IPS DF 6.9 (cell line): ENCODE results near the gene OSBPL2.

Source experiments
- DNase-seq: peaks from one replicate; pipeline ENCODE4 v3.0.0-alpha.2; 2013; ENCODE audit warnings: low read depth, low spot score
- H3K27ac ChIP-seq: one replicate; pipeline ENCODE4 v1.5.1; 2013; ENCODE audit warnings: low read length, control low read depth
- H3K27me3 ChIP-seq: 2 replicates; pipeline ENCODE4 v1.6.1; 2013; ENCODE audit warnings: mild to moderate bottlenecking, low read length; ENCODE audit not compliant: control insufficient read depth, insufficient read depth
- H3K36me3 ChIP-seq: 2 replicates; pipeline ENCODE4 v1.6.1; 2013; ENCODE audit warnings: low read length; ENCODE audit not compliant: control insufficient read depth, insufficient read depth
- H3K4me1 ChIP-seq: 2 replicates; pipeline ENCODE4 v1.6.1; 2013; ENCODE audit warnings: low read length; ENCODE audit not compliant: control insufficient read depth, insufficient read depth
- H3K4me3 ChIP-seq: 2 replicates; pipeline ENCODE4 v1.5.1; 2013; ENCODE audit warnings: mild to moderate bottlenecking, low read length
- H3K9me3 ChIP-seq: 2 replicates; pipeline ENCODE4 v1.6.1; 2013; ENCODE audit warnings: low read length, inconsistent platforms; ENCODE audit not compliant: control insufficient read depth, insufficient read depth
- WGBS: extraction: QIAGEN DNeasy Blood & Tissue Kit; methylation state at CpG from one replicate; pipeline ENCODE4 v1.1.7; 2013; ENCODE audit warnings: mixed read lengths, missing lambda C conversion rate; ENCODE audit not compliant: insufficient read length, insufficient coverage; 5-methylcytosine and 5-hydroxymethylcytosine counted together

Gene OSBPL2

GRCh38 chr20:62222266-62222850 is 16.0 kb upstream of the OSBPL2 start:
- peaks cover 13% of the 10 kb centered on the region for H3K4me1 ChIP-seq
- WGBS = no CpG with 5 or more reads among the region's 18 CpGs
- no peak for DNase-seq
- H3K27ac ChIP-seq = no peak overlapping the region
- H3K27me3 ChIP-seq = peaks cover 26% of the 10 kb centered on the region; the same call in 1 of the 2 replicates
- H3K9me3 ChIP-seq = no peaks in the 10 kb centered on the region
- no peak overlapping the region for H3K4me3 ChIP-seq
- H3K36me3 ChIP-seq = no peaks in the 10 kb centered on the region

GRCh38 chr20:62222972-62223371 is 15.3 kb upstream of the OSBPL2 start:
- no CpG with 5 or more reads among the region's 13 CpGs for WGBS
- Histone ChIP-seq H3K27ac (no peak overlapping the region), H3K27me3 (peaks cover 22% of the 10 kb centered on the region; the same call in 1 of the 2 replicates)

DNA sequence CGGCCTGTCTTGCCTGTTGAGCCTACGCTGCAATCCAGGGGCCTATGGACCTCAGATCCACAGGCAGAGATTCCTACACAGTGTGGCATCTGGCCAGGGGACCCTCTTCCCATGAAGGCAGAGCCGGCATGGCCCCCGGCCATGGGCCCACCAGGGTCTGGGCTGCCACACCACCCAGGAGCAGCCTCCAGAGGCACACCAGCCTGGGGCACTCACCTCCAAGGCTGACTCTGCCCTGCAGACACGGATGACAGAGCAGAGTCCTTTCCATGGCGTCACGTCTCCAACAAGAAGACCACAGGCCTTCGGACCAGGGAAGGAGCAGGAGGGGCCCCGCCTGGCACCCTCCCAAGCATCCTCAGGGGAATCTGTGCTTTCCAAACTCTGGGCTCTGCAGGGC is 14.8 kb upstream of the OSBPL2 start:
- peaks cover 13% of the 10 kb centered on the region for H3K4me1 ChIP-seq
- DNase-seq = no peak
- no peak overlapping the region for H3K4me3 ChIP-seq
- H3K36me3 ChIP-seq = no peaks in the 10 kb centered on the region
- no CpG with 5 or more reads among the region's 9 CpGs for WGBS
- H3K9me3 ChIP-seq = no peaks in the 10 kb centered on the region
- H3K27ac ChIP-seq = no peak overlapping the region
- peaks cover 16% of the 10 kb centered on the region; the same call in 1 of the 2 replicates for H3K27me3 ChIP-seq

More at GRCh38 chr20:62222972-62223371, 15.3 kb upstream of the OSBPL2 start:
- no peak for DNase-seq
- Histone ChIP-seq H3K4me1 (peaks cover 15% of the 10 kb centered on the region), H3K36me3 (no peaks in the 10 kb centered on the region), H3K9me3 (no peaks in the 10 kb centered on the region), H3K4me3 (no peak overlapping the region)

DNA sequence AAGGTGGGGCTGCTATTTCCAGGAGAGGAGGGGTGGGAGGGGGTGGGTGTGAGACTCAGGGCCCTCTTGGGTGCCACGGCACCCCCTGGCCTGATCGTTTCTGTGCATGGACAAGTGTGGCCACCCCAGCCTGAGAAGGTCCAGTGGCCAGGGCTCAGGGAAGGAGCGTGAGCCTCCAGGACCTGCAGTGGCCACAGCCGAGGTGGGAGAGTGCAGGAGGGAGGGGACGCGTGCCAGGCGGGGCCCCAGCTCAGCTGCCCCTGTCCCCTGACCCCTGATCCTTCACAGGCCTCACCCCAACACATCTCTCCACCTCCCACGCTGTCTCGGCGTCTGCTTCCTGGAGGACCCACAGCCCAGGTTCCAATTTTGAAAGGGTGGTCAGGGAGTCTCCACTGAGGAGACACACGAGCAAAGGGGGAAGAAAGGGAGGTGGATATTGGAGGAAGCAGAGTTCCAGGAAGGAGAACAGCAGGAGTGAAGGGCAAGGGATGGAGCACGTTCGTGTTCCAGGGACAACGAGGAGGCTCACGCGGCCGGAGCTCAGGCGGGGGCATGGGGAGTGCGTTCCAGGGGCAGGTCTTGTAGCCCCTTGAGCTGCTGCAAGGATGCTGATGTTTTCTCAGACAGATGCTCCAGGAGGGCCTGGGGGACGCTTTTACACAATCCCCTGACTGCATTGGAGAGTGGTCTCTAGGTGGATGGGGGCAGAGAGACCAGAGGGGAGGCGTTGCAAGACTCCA is 14.0 kb upstream of the OSBPL2 start:
- WGBS = no CpG with 5 or more reads among the region's 21 CpGs
- Histone ChIP-seq H3K9me3 (no peaks in the 10 kb centered on the region), H3K36me3 (no peaks in the 10 kb centered on the region), H3K27me3 (peaks cover 13% of the 10 kb centered on the region; the same call in 1 of the 2 replicates), H3K4me1 (peaks cover 11% of the 10 kb centered on the region), H3K4me3 (no peak overlapping the region), H3K27ac (no peak overlapping the region)
- DNase-seq = no peak

- DNase-seq = no peak
- no CpG with 5 or more reads among the region's 13 CpGs for WGBS
- H3K27me3 ChIP-seq = peaks cover 11% of the 10 kb centered on the region; the same call in 1 of the 2 replicates
- H3K27ac ChIP-seq = no peak overlapping the region
- no peaks in the 10 kb centered on the region for H3K9me3 ChIP-seq
- no peaks in the 10 kb centered on the region for H3K36me3 ChIP-seq
- no peak overlapping the region for H3K4me3 ChIP-seq
- H3K4me1 ChIP-seq = peaks cover 11% of the 10 kb centered on the region
These were observed 13.3 kb upstream of the OSBPL2 start for GRCh38 chr20:62225026-62225425.

DNA sequence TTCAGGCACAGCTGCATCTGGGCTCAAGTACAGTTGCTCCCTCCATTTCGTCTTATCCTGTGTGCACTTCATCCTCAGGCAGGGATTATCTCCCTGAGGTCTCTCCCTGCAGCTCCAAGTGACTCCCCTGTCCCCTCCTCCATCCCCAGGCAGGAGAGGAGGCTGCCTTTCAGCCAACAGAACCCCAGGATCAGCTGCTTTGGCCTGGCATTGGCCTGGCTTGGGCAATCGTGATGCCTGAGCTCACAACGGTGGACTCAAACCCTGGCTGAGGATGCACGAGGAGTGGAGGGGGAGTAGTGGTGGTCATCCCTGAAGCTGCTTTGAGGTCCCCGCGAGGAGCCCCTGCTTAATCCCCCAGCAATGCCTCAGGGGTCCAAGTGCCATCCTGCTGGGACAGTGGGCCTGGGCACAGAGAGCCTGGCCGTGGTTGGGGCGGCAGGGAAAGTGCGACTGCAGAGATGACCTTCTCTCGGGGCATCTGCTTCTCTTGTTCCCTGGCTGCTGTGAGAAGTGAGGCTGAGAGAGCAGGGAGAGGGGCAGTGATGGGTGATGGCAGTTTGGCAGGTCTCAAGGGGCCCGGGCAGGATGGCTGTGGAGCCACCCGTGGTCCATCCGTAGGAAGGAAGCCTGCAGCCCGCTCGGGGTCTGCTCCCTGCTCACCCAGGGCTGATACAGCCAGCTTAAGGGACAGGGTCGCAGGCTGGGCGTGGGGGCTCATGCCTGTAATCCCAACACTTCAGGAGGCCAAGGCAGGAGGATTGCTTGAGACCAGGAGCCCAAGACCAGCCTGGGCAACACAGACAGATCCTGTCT is 12.3 kb upstream of the OSBPL2 start:
- H3K27me3 ChIP-seq = peaks cover 7% of the 10 kb centered on the region; the same call in 1 of the 2 replicates
- H3K9me3 ChIP-seq = no peaks in the 10 kb centered on the region
- no peak overlapping the region for H3K27ac ChIP-seq
- no CpG with 5 or more reads among the region's 17 CpGs for WGBS
- no peaks in the 10 kb centered on the region for H3K36me3 ChIP-seq
- H3K4me1 ChIP-seq = peaks cover 7% of the 10 kb centered on the region
- no peak for DNase-seq
- no peak overlapping the region for H3K4me3 ChIP-seq

DNA sequence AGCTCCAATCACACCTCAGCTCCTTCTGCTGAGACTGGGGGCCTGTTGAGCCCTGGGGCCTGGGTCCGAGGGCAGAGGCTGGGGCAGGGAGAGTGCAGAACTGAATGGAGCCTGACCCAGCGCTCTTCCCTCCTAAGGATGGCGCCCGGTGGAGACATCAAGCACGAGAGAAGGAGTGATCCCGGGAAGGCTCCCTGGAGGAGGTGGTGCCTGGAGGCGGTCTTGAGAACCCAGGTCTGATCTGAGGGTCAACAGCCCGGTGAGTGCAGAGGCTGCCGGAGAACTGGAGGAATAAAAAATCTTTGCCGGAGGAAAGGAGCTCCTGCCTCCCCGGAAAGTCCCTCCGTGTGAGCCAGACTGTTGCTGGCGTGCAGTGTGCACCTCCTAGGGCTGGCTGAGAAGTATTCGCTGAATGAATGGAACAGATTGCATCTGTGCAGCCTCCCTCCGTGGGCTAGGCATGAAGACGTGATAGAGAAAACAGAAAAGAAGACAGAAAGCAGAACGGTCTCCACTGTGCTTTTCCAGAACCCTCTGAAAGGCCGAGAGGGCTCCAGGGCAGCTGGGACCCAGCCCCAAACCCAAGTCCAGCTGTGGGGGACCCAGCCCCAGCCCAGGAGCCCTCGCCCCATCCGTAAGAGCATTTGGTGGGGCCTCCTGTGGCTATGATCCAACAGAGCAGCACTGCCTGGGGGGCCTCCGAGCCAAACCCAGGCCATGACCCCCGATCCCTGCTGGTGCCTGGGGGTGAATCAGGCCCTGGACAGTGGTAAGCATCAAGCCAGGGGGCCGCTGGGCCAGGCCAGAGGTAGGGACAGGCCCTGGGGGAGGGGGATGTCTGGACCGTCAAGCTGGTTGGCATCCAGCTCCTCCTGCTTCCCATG is 11.4 kb upstream of the OSBPL2 start:
- H3K4me1 ChIP-seq = peaks cover 3% of the 10 kb centered on the region
- H3K9me3 ChIP-seq = no peaks in the 10 kb centered on the region
- H3K27me3 ChIP-seq = no peaks in the 10 kb centered on the region
- no peak overlapping the region for H3K27ac ChIP-seq
- H3K4me3 ChIP-seq = no peak overlapping the region
- no peak for DNase-seq
- H3K36me3 ChIP-seq = no peaks in the 10 kb centered on the region
- WGBS = no CpG with 5 or more reads among the region's 24 CpGs

DNA sequence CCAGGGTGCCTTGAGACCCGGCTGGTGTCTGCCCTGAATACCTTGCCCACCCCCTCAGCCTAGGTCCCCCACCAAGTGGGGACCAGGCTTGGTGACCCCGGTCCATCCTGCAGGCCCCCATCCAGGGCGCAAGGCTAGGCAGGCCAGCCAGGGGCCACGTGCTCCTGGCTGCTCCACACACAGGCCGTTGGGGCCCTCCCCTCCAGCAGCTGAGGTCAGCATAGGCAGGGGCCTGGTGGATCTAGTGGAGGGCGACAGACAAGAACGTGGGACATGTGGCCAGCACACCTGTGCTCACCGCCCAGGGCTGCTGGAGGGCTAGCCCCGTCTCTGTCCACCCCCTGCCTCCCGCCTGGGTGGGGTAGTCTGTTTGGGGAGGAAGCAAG is 10.7 kb upstream of the OSBPL2 start:
- no CpG with 5 or more reads among the region's 10 CpGs for WGBS
- Histone ChIP-seq H3K4me3 (no peak overlapping the region), H3K4me1 (peaks cover 3% of the 10 kb centered on the region), H3K9me3 (no peaks in the 10 kb centered on the region), H3K27ac (no peak overlapping the region), H3K27me3 (no peaks in the 10 kb centered on the region), H3K36me3 (no peaks in the 10 kb centered on the region)
- DNase-seq = no peak

DNA sequence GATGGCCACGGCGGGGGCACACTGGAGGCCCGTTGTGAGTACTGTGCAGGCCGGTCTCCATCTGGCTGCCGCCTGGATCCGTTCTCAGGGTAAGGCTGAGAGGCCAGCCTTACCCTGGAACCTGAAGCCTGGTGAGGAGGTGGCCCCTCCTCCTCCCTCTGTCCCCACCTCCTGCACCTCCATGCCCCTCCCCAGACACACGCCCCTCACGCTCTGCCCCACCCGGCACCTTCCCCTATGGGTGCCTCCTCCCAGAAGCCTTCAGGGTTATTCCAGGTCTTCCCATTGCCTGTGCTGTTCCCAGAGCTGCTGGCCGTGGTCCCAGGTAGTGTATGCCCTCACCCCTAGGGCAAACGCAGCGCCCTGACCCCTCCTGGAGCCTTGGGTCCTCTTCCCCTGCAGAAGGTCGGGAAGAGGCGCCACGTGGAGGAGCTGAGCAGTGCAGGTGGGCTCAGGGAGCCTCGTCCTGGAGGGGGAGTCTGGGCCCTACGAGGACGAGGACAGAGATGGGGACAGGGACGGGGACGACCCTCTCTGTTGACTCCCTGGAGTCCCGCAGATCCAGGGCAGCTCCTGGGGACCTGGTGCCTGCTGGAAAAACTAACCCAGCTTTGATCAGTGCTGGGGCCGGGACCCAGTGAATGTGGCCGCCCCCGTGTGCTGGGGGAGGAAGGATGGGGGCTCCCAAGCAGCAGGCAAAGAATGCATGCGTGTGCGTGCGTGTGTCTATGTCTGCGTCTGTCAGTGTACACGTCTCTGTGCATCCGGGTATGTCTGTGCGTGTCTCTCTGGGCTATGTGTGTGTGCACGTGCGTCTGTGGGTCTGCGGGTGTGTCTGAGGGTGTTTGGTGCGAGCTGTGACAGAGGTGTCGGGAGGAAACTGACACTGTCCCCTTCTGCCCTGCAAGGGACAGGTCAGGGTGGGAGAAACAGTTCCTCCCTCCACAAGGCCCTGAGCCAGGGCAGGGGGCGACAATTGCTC is 10.1 kb upstream of the OSBPL2 start:
- no peaks in the 10 kb centered on the region for H3K27me3 ChIP-seq
- no CpG with 5 or more reads among the region's 37 CpGs for WGBS
- H3K9me3 ChIP-seq = no peaks in the 10 kb centered on the region
- H3K4me1 ChIP-seq = peaks cover 3% of the 10 kb centered on the region
- DNase-seq = no peak
- H3K27ac ChIP-seq = no peak overlapping the region
- H3K4me3 ChIP-seq = no peak overlapping the region
- H3K36me3 ChIP-seq = no peaks in the 10 kb centered on the region
